Hepatocyte (in vitro differentiated cells): ENCODE results near the gene PARP12. TPM values are rescaled to one million over a fixed set of nuclear protein-coding genes. Genes with fewer than 3 reads are reported as not detected.

Source experiments
- DNase-seq: peaks from one replicate; pipeline ENCODE4 v3.0.0-alpha.2; 2016; ENCODE audit warnings: low spot score
- H2AFZ ChIP-seq: fragments of 200-600 bp; sonication (generic); 2 replicates; pipeline ENCODE4 v1.6.0; 2016; ENCODE audit warnings: antibody characterized with exemption, mild to moderate bottlenecking
- H3K27ac ChIP-seq: fragments of 200-600 bp; sonication (generic); 2 replicates; pipeline ENCODE4 v1.5.1; 2016; ENCODE audit warnings: mild to moderate bottlenecking
- H3K27me3 ChIP-seq: fragments of 200-600 bp; sonication (generic); 2 replicates; pipeline ENCODE4 v1.6.1; 2016
- H3K36me3 ChIP-seq: fragments of 200-600 bp; sonication (generic); replicated peaks from 2 replicates; pipeline ENCODE4 v1.5.1; 2016; ENCODE audit warnings: low read depth; ENCODE audit not compliant: insufficient read depth
- H3K4me1 ChIP-seq: fragments of 200-600 bp; sonication (generic); 2 replicates; pipeline ENCODE4 v1.5.1; 2016; ENCODE audit warnings: mild to moderate bottlenecking, moderate library complexity; ENCODE audit not compliant: insufficient read depth
- H3K4me2 ChIP-seq: fragments of 200-600 bp; sonication (generic); 2 replicates; pipeline ENCODE4 v1.6.0; 2016
- H3K4me3 ChIP-seq: fragments of 200-600 bp; sonication (generic); 2 replicates; pipeline ENCODE4 v1.5.1; 2016; ENCODE audit warnings: mild to moderate bottlenecking
- H3K79me2 ChIP-seq: fragments of 200-600 bp; sonication (generic); 2 replicates; pipeline ENCODE4 v1.6.0; 2017; ENCODE audit warnings: mild to moderate bottlenecking
- H3K9me2 ChIP-seq: fragments of 200-600 bp; sonication (generic); replicated peaks from 2 replicates; pipeline ENCODE4 v1.6.0; 2017; ENCODE audit warnings: mild to moderate bottlenecking; ENCODE audit not compliant: insufficient read depth
- H3K9me3 ChIP-seq: fragments of 200-600 bp; sonication (generic); 2 replicates; pipeline ENCODE4 v1.5.1; 2016; ENCODE audit warnings: low read depth, mild to moderate bottlenecking
- H4K20me1 ChIP-seq: fragments of 200-600 bp; sonication (generic); 2 replicates; pipeline ENCODE4 v1.6.0; 2016; ENCODE audit warnings: mild to moderate bottlenecking; ENCODE audit not compliant: insufficient read depth, poor library complexity, severe bottlenecking
- EZH2 ChIP-seq: fragments of 200-600 bp; sonication (generic); IDR thresholded peaks from 2 replicates; pipeline ENCODE4 v1.6.1; 2016; ENCODE audit warnings: antibody characterized with exemption, mild to moderate bottlenecking, borderline replicate concordance
- EZH2phosphoT487 ChIP-seq: fragments of 200-600 bp; sonication (generic); IDR thresholded peaks from one replicate; pipeline ENCODE4 v1.6.1; 2018; ENCODE audit warnings: antibody characterized with exemption, mild to moderate bottlenecking, low read depth, moderate library complexity; ENCODE audit not compliant: unreplicated experiment, severe bottlenecking
- whole genome bisulfite sequencing: methylation state at CpG from one replicate; pipeline ENCODE4 v1.1.6; 2016; ENCODE audit warnings: low lambda C conversion rate; ENCODE audit errors: missing lambda C conversion rate; 5-methylcytosine and 5-hydroxymethylcytosine counted together
- polyA plus RNA-seq: library from polyadenylated mRNA; unstranded; fragments of >200 nt; fragmentation: Nextera tagmentation; extraction: Ambion mirVana; gene quantifications from 2 replicates; pipeline ENCODE4 v1.2.1, GENCODE V29; 2016
- total RNA-seq: library from RNA; depleted of rRNA; stranded (reverse); fragments of >200 nt; gene quantifications from 2 replicates; pipeline ENCODE4 v1.2.3, GENCODE V29; 2014
- TF ChIP-seq, protein P1 (sequence below): fragments of 200-600 bp; sonication (generic); IDR thresholded peaks from 2 replicates; pipeline ENCODE4 v1.5.1; 2016; ENCODE audit warnings: antibody characterized with exemption, mild to moderate bottlenecking; ENCODE audit not compliant: poor library complexity

Gene PARP12
- total and polyA plus RNA-seq, 2 experiments from 2014 or later = 11.2 to 14.0 TPM

DNA sequence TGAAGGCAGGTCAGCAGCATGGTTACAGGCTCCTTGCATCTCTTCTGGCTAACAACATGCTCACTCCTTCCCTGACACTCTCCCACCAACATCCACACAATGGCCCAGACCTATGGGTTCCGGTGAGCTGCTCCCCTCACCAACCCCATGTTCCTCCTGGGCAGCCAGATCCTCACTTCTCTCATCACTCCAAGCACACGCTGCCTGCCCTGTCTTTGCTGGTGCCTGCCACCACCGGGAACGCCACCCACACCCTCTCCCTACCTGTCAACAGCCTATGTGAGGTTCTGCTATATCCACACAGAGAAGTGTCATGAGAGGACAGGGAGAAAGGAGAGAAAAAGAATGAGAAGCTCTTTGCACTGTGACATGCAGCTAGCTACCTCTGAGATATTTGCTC, 14.6 kb downstream of the PARP12 start:
- H3K27me3 ChIP-seq = no peaks in the 10 kb centered on the region
- H4K20me1 ChIP-seq = no peaks in the 10 kb centered on the region
- no peak overlapping the region for H2AFZ ChIP-seq
- peaks cover 14% of the 10 kb centered on the region for H3K4me1 ChIP-seq
- peaks cover 5% of the 10 kb centered on the region for H3K79me2 ChIP-seq
- no peak overlapping the region for H3K4me2 ChIP-seq
- DNase-seq = no peak
- H3K27ac ChIP-seq = peak overlapping the region; percentile 18
- no peak overlapping the region for H3K4me3 ChIP-seq
- TF ChIP-seq, protein P1, sequence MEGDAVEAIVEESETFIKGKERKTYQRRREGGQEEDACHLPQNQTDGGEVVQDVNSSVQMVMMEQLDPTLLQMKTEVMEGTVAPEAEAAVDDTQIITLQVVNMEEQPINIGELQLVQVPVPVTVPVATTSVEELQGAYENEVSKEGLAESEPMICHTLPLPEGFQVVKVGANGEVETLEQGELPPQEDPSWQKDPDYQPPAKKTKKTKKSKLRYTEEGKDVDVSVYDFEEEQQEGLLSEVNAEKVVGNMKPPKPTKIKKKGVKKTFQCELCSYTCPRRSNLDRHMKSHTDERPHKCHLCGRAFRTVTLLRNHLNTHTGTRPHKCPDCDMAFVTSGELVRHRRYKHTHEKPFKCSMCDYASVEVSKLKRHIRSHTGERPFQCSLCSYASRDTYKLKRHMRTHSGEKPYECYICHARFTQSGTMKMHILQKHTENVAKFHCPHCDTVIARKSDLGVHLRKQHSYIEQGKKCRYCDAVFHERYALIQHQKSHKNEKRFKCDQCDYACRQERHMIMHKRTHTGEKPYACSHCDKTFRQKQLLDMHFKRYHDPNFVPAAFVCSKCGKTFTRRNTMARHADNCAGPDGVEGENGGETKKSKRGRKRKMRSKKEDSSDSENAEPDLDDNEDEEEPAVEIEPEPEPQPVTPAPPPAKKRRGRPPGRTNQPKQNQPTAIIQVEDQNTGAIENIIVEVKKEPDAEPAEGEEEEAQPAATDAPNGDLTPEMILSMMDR = no peak
- TF ChIP-seq EZH2phosphoT487 (no peak), EZH2 (no peak)
- H3K36me3 ChIP-seq = no peaks in the 10 kb centered on the region
- no peaks in the 10 kb centered on the region for H3K9me2 ChIP-seq
- no peaks in the 10 kb centered on the region for H3K9me3 ChIP-seq
- 84% methylated on average over 4 of the region's 4 CpGs for WGBS

DNA sequence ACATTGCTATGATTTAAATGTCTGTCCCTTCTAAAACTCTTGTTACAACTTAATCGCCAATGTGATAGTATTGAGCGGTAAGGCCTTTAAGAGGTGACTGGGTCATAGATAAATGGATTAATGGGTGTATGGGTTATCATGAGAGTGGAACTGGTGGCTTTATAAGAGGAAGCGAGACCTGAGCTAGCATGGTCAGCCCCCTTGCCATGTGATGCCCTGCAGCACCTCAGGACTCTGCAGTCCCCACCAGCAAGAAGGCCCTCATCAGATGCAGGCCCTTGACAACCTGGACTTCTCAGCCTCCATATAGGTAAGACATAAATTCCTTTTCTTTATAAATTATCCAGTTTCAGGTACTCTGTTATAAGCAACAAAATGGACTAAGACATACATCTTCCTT, 15.6 kb downstream of the PARP12 start:
- H3K9me3 ChIP-seq = no peaks in the 10 kb centered on the region
- no peak overlapping the region for H2AFZ ChIP-seq
- no peak overlapping the region for H3K27ac ChIP-seq
- WGBS = 87% methylated on average over 3 of the region's 3 CpGs
- no peaks in the 10 kb centered on the region for H3K27me3 ChIP-seq
- H4K20me1 ChIP-seq = no peaks in the 10 kb centered on the region
- DNase-seq = no peak
- H3K79me2 ChIP-seq = peaks cover 5% of the 10 kb centered on the region
- TF ChIP-seq, protein P1 = no peak
- TF ChIP-seq EZH2 (no peak), EZH2phosphoT487 (no peak)
- H3K4me3 ChIP-seq = no peak overlapping the region
- no peaks in the 10 kb centered on the region for H3K36me3 ChIP-seq
- peaks cover 14% of the 10 kb centered on the region for H3K4me1 ChIP-seq
- H3K4me2 ChIP-seq = no peak overlapping the region
- H3K9me2 ChIP-seq = no peaks in the 10 kb centered on the region

GRCh38 chr7:140045697-140046096, 17.1 kb downstream of the PARP12 start:
- peak overlapping the region; percentile 43 for H3K4me2 ChIP-seq
- H3K9me3 ChIP-seq = no peaks in the 10 kb centered on the region
- H3K27me3 ChIP-seq = no peaks in the 10 kb centered on the region
- TF ChIP-seq EZH2 (no peak), EZH2phosphoT487 (no peak)
- TF ChIP-seq, protein P1 = no peak
- no peaks in the 10 kb centered on the region for H4K20me1 ChIP-seq
- 52% methylated on average over 6 of the region's 6 CpGs for WGBS
- no peak overlapping the region for H2AFZ ChIP-seq
- H3K9me2 ChIP-seq = no peaks in the 10 kb centered on the region
- no peaks in the 10 kb centered on the region for H3K79me2 ChIP-seq
- peak overlapping the region; percentile 47 for H3K27ac ChIP-seq
- H3K4me3 ChIP-seq = no peak overlapping the region
- peaks cover 14% of the 10 kb centered on the region for H3K4me1 ChIP-seq
- no peak for DNase-seq
- H3K36me3 ChIP-seq = no peaks in the 10 kb centered on the region

- H3K4me3 ChIP-seq = no peak overlapping the region
- no peaks in the 10 kb centered on the region for H3K9me3 ChIP-seq
- peak; percentile 0 for DNase-seq
- H3K27me3 ChIP-seq = no peaks in the 10 kb centered on the region
- H3K9me2 ChIP-seq = no peaks in the 10 kb centered on the region
- H4K20me1 ChIP-seq = no peaks in the 10 kb centered on the region
- H3K4me1 ChIP-seq = peaks cover 14% of the 10 kb centered on the region
- TF ChIP-seq EZH2phosphoT487 (no peak), EZH2 (no peak)
- TF ChIP-seq, protein P1 = no peak
- no peaks in the 10 kb centered on the region for H3K79me2 ChIP-seq
- no peak overlapping the region for H3K4me2 ChIP-seq
- H3K27ac ChIP-seq = no peak overlapping the region
- 86% methylated on average over 6 of the region's 6 CpGs for WGBS
- no peaks in the 10 kb centered on the region for H3K36me3 ChIP-seq
- H2AFZ ChIP-seq = no peak overlapping the region
Measured at GRCh38 chr7:140044251-140044650, 18.5 kb downstream of the PARP12 start.
